ENCODE data around the gene CST3. TPM values are rescaled to one million over a fixed set of nuclear protein-coding genes. Genes with fewer than 3 reads are reported as not detected.

Gene CST3
- total RNA-seq, 1 experiment from 2014 or later: 158 TPM

DNA sequence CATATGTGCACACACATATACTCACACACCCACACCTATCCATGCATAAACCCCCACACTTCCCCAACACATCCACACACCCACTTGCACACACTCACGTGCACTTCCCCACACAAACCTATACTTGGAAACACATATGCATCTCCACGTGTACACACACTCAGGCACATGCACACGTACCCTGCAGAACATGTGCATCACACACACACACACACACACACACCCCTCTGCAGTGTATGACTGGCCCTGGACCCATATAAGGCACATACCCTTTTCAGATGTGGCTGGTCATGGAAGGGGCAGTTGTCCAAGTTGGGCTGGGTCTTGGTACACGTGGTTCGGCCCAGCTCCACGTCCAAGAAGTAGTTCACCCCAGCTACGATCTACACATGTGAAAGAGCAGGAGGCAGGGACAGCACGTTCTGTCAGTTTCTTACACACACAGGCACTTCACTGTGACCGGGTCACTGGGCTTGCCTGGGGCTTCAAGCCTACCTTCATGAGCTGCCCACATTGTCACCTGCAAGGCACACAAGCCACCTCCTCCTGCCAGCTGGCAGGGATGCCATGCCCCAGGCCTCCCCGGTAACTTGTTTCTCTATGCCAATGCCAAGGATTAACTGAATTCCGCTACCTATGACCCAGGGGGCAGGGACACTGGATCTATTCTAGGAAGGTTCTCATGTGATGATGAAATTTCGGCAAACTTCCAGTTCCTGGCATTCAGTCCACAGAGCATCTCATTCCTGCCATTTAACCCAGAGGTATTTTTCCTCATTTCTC lies 2.6 kb downstream of the CST3 start:
- Histone ChIP-seq H3K36me3 (ENCODE audit: control insufficient read depth, insufficient read depth, low read length) (no peaks in the 10 kb centered on the region), H3K9me3 (ENCODE audit: control insufficient read depth, insufficient read depth, low read depth, low read length) (no peaks in the 10 kb centered on the region), H3K27ac (ENCODE audit: low read length) (no peak overlapping the region), H3K4me3 (ENCODE audit: low read depth in 2 of 2, low read length in 2 of 2) (no peak overlapping the region), H3K4me1 (ENCODE audit: control insufficient read depth, insufficient read depth, low read length) (peaks cover 8% of the 10 kb centered on the region), H3K27me3 (ENCODE audit: control insufficient read depth, insufficient read depth, low read length) (no peaks in the 10 kb centered on the region)
- TF ChIP-seq, protein P1, sequence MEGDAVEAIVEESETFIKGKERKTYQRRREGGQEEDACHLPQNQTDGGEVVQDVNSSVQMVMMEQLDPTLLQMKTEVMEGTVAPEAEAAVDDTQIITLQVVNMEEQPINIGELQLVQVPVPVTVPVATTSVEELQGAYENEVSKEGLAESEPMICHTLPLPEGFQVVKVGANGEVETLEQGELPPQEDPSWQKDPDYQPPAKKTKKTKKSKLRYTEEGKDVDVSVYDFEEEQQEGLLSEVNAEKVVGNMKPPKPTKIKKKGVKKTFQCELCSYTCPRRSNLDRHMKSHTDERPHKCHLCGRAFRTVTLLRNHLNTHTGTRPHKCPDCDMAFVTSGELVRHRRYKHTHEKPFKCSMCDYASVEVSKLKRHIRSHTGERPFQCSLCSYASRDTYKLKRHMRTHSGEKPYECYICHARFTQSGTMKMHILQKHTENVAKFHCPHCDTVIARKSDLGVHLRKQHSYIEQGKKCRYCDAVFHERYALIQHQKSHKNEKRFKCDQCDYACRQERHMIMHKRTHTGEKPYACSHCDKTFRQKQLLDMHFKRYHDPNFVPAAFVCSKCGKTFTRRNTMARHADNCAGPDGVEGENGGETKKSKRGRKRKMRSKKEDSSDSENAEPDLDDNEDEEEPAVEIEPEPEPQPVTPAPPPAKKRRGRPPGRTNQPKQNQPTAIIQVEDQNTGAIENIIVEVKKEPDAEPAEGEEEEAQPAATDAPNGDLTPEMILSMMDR (IDR thresholded peaks at IDR 0.05): no peak
- no peak for TF ChIP-seq TCF7L2 (IDR thresholded peaks at IDR 0.05; ENCODE audit: low read depth, low read length)
- TF ChIP-seq, protein P2, sequence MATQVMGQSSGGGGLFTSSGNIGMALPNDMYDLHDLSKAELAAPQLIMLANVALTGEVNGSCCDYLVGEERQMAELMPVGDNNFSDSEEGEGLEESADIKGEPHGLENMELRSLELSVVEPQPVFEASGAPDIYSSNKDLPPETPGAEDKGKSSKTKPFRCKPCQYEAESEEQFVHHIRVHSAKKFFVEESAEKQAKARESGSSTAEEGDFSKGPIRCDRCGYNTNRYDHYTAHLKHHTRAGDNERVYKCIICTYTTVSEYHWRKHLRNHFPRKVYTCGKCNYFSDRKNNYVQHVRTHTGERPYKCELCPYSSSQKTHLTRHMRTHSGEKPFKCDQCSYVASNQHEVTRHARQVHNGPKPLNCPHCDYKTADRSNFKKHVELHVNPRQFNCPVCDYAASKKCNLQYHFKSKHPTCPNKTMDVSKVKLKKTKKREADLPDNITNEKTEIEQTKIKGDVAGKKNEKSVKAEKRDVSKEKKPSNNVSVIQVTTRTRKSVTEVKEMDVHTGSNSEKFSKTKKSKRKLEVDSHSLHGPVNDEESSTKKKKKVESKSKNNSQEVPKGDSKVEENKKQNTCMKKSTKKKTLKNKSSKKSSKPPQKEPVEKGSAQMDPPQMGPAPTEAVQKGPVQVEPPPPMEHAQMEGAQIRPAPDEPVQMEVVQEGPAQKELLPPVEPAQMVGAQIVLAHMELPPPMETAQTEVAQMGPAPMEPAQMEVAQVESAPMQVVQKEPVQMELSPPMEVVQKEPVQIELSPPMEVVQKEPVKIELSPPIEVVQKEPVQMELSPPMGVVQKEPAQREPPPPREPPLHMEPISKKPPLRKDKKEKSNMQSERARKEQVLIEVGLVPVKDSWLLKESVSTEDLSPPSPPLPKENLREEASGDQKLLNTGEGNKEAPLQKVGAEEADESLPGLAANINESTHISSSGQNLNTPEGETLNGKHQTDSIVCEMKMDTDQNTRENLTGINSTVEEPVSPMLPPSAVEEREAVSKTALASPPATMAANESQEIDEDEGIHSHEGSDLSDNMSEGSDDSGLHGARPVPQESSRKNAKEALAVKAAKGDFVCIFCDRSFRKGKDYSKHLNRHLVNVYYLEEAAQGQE (IDR thresholded peaks at IDR 0.05; ENCODE audit: insufficient read depth in 1 of 2, low read depth in 2 of 2, low read length in 1 of 2): no peak
- no peak for TF ChIP-seq POLR2AphosphoS5 (IDR thresholded peaks at IDR 0.05; ENCODE audit: low read depth, low read length)
- no peak for TF ChIP-seq SIN3A (IDR thresholded peaks at IDR 0.05; ENCODE audit: borderline replicate concordance, insufficient read depth, low read depth, low read length)
- in situ Hi-C loops (cut with HindIII; ENCODE audit: low pct_unique_long_range_greater_than_20kb, low sequenced_read_pairs): no loop called here
- intact Hi-C loops (cut with micrococcal nuclease; ENCODE audit: unreplicated experiment): no loop called here
- ChIA-PET POLR2A (interaction anchor here (0.5 kb wide), 1 partner anchor 285 kb away, joined by 3 read pairs; the partner anchor contains the start of gene NXT1), CTCF (no interaction called here)
- DNase-seq (ENCODE audit: low read depth, low spot score) (no peak), ATAC-seq (no peak)
- no TSS peak for BruUV-seq (replicated peaks)

DNA sequence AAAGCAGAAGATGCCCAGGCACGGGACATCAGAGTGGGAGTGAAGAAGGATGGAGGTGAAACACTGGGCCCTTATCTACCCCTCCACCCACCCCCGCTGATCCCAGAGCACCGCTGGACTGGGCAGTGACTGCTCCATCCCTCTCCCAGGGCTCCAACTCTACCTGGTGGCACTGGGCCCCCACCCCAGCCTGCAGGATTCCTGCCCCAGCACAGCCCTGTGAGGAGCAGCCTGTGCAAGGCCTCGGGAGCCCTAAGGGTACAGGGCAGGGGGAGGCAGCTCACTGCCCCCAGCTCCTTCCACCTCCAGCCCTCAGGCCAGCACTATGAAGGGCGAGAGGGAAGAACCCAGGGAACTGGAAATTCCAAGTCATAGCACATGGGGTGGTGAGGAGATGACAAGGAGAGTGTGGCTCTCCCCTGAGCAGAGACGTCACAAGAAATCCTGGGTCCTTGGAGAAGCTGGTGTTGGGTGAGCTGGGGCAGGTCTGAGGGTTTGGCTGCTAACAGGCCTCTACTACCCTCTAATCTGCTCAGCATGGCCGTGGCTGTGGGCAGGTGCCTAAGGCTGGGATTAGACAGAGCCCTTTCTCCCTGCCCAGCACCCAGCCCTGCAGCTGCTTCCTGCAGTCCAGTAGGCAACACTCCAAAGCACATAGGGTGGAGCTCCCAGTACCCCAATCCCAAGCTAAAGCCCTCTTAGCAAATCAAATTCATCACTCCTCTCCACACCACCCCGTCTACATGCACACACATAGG lies 3.5 kb downstream of the CST3 start:
- Histone ChIP-seq H3K4me1 (ENCODE audit: control insufficient read depth, insufficient read depth, low read length) (peaks cover 8% of the 10 kb centered on the region), H3K27ac (ENCODE audit: low read length) (no peak overlapping the region), H3K9me3 (ENCODE audit: control insufficient read depth, insufficient read depth, low read depth, low read length) (no peaks in the 10 kb centered on the region), H3K27me3 (ENCODE audit: control insufficient read depth, insufficient read depth, low read length) (no peaks in the 10 kb centered on the region), H3K36me3 (ENCODE audit: control insufficient read depth, insufficient read depth, low read length) (no peaks in the 10 kb centered on the region), H3K4me3 (ENCODE audit: low read depth in 2 of 2, low read length in 2 of 2) (no peak overlapping the region)
- POLR2A ChIA-PET: interaction anchor here (0.5 kb wide), 1 partner anchor 284 kb away, joined by 3 read pairs; the partner anchor contains the start of gene NXT1
- TF ChIP-seq, protein P2 (IDR thresholded peaks at IDR 0.05; ENCODE audit: insufficient read depth in 1 of 2, low read depth in 2 of 2, low read length in 1 of 2): no peak
- in situ Hi-C loops (cut with HindIII; ENCODE audit: low pct_unique_long_range_greater_than_20kb, low sequenced_read_pairs) (no loop called here), intact Hi-C loops (cut with micrococcal nuclease; ENCODE audit: unreplicated experiment) (no loop called here)
- BruUV-seq (replicated peaks): no TSS peak
- ATAC-seq (no peak), DNase-seq (ENCODE audit: low read depth, low spot score) (no peak)
- CTCF ChIA-PET: no interaction called here
